Measurements from ENCODE around the gene ADRA2C.

DNA sequence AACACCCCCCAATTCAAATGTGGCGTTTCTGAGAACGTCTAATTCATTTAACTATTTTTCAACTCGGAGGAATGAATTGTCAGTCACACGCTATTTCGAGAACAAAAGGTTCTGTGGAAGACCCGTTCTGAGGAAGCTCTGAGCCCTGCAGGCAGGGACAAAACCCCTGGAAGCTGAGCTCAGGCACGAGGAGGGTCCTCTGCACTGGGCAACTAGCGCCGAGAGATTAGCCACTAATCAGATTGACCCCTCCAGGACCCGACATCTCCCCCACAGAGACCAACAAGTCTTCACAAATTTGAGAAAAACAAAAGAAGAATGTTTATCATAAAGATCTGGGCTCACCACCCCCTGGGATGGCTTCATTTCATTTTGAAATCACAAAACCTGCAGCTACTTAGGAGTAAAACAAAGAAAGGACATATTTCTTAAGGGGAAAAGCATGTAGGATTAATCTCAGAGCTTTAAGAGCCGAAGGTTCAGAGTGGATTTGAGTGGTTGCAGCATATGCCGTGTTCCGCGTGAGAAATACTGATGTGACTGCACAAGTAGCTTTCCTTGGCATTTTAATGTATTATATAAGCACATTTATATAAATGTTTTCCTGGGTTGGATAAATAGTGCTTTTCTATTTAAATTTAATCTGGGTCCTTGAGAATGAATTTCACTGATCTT lies 41.8 kb downstream of the ADRA2C start:
- TF ChIP-seq, protein P1, sequence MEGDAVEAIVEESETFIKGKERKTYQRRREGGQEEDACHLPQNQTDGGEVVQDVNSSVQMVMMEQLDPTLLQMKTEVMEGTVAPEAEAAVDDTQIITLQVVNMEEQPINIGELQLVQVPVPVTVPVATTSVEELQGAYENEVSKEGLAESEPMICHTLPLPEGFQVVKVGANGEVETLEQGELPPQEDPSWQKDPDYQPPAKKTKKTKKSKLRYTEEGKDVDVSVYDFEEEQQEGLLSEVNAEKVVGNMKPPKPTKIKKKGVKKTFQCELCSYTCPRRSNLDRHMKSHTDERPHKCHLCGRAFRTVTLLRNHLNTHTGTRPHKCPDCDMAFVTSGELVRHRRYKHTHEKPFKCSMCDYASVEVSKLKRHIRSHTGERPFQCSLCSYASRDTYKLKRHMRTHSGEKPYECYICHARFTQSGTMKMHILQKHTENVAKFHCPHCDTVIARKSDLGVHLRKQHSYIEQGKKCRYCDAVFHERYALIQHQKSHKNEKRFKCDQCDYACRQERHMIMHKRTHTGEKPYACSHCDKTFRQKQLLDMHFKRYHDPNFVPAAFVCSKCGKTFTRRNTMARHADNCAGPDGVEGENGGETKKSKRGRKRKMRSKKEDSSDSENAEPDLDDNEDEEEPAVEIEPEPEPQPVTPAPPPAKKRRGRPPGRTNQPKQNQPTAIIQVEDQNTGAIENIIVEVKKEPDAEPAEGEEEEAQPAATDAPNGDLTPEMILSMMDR (IDR thresholded peaks at IDR 0.05 in 2 of 3, conservative IDR thresholded peaks at IDR 0.05 in 1 of 3; ENCODE audit: borderline replicate concordance in 1 of 3, insufficient read depth in 1 of 3, low read depth in 2 of 3, low read length in 2 of 3) = no peak
- TF ChIP-seq YY1 (IDR thresholded peaks at IDR 0.05; ENCODE audit: extremely low read depth, insufficient replicate concordance, low read depth, low read length) (no peak), RAD21 (IDR thresholded peaks at IDR 0.05; ENCODE audit: low read depth) (no peak)

All from HCT116 (cell line).